GM12874 (cell line): ENCODE results near the gene HIBADH.

ENCODE experiments used
- CTCF ChIP-seq: IDR thresholded peaks from 2 replicates; pipeline ENCODE4 v1.5.1; 2011; ENCODE audit warnings: low read depth, mild to moderate bottlenecking, control low read depth, low read length, moderate library complexity; ENCODE audit not compliant: insufficient read depth

The HIBADH gene

GRCh38 chr7:27661811-27662489, 733 bp downstream of the HIBADH start:
- no peak for TF ChIP-seq CTCF

DNA sequence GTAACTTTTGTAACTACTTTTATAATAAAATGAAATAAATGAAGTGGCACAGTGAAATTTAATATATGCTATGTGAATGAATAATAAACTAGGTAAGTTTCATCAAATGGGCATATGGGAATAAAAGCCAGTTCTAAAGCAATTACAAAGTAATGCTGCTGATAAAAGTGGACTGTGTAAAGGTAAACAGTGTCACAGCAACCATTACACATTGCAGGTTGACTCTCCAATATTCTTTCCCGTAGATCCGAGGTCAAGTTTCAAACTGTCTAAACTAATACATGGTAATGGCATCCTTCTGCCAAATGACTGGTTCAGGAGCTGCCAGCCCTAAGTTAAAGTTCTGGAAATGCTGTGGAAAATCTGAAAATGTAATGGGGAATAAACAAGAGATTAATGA, 6.0 kb downstream of the HIBADH start:
- TF ChIP-seq CTCF = no peak

GRCh38 chr7:27655184-27655583, 7.5 kb downstream of the HIBADH start:
- TF ChIP-seq CTCF = no peak

DNA sequence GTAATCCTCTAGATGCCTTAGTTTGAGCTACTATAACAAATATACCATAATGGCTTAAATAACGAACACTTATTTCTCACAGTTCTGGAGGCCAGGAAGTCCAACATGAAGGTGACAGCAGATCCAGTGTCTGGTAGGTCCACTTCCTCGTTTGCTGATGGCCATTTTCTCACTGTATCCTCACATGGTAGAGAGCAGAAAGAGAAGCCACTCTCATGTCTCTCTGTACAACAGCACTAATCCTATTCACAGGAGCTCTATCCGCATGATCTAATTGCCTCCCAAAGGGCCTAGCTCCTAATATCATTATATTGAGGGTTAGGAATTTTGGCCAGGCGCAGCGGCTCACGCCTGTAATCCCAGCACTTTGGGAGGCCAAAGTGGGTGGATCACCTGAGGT, 10.2 kb downstream of the HIBADH start:
- TF ChIP-seq CTCF = no peak

- TF ChIP-seq CTCF = no peak
Observed at GRCh38 chr7:27651702-27652101, 11.0 kb downstream of the HIBADH start.

DNA sequence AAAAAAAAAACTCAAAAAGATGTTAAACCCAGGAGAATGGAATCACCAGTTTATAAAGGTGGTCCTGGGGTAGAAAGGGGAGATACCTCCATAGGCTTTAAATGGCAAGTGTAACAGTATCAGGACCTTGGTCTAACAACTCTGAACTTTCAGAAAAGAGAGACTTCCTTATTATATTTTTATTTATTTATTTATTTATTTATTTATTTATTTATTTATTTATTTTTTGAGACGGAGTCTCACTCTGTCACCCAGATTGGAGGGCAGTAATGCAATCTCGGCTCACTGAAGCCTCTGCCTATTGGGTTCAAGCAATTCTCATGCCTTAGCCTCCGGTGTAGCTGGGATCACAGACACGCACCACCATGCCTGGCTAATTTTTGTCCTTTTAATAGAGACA, 12.4 kb downstream of the HIBADH start:
- no peak for TF ChIP-seq CTCF

DNA sequence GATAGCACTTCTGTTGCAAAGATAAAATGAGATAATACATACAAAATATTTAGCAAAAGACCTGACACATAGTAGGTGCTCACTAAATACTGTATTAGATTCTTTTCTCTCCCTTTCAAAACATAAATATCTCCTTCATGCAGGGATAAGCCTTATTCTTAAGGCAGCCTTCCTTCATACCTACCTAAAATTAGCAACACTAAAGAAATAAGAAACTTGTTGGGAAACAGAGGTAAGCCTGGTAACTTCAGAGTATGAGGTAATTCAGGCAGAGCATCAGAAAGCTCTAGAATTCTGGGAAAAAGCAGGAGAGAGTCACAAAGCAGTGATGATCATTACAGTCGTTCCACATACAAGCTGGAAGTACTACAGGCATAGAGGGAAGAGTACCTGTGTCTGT, 15.2 kb downstream of the HIBADH start:
- no peak for TF ChIP-seq CTCF
